Measurements from ENCODE around the gene C13orf46.

GRCh38 chr13:113952983-113953520 lies 20.8 kb downstream of the C13orf46 start:
- TF ChIP-seq CTCF (IDR thresholded peaks at IDR 0.05; ENCODE audit: poor library complexity) (no peak), EZH2 (IDR thresholded peaks at IDR 0.05; ENCODE audit: borderline replicate concordance) (no peak)
